Measurements from ENCODE around the gene UGT1A5.
"Not testable (repeated sequence)": the region's sequence is repeated elsewhere in the genome, so short reads cannot be mapped to it uniquely, and the experiment has no call there.

Gene UGT1A5

DNA sequence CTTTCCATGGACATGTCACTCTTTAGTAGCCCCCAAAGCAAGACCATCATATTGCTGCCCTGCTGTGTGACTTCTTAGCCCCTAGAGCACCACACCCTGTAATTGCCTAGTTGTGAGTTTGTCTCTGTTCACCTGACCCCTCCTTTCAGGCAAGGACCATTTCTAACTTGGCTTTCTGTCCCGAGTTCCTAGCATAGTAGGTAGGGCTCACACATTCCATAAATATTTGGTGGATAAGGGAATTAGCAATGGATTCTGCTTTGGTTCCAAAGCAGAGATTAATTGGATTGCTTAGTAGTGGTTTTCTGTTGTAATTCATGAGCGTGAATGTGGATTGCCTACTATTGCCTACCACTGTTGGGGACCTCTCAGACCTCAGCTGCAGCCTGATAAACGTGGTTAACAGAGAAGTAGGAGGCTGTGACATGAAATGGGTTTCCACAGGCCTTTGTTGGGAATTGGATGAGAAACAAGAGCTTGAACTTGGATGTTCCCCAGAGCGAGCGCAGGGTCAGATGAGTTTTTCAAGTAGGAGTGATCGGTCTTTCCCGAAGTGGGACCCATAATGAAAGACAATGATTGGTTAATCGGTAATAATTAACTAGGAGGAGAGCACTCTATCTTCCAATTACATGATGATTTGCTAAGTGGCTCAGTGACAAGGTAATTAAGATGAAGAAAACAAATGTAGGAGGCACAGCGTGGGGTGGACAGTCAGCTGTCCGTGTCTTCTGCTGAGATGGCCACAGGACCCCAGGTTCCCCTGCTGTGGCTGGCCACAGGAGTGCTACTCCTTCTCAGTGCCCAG, 34.0 kb downstream of the UGT1A5 start:
- no peak for FAIRE-seq

DNA sequence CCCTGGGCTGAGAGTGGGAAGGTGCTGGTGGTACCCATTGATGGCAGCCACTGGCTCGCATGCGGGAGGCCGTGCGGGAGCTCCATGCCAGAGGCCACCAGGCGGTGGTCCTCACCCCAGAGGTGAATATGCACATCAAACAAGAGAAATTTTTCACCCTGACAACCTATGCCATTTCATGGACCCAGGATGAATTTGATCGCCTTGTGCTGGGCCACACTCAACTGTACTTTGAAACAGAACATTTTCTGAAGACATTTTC, 34.5 kb downstream of the UGT1A5 start:
- no peak for FAIRE-seq

GRCh38 chr2:233750689-233751088, 38.0 kb downstream of the UGT1A5 start:
- not testable (repeated sequence) for FAIRE-seq

DNA sequence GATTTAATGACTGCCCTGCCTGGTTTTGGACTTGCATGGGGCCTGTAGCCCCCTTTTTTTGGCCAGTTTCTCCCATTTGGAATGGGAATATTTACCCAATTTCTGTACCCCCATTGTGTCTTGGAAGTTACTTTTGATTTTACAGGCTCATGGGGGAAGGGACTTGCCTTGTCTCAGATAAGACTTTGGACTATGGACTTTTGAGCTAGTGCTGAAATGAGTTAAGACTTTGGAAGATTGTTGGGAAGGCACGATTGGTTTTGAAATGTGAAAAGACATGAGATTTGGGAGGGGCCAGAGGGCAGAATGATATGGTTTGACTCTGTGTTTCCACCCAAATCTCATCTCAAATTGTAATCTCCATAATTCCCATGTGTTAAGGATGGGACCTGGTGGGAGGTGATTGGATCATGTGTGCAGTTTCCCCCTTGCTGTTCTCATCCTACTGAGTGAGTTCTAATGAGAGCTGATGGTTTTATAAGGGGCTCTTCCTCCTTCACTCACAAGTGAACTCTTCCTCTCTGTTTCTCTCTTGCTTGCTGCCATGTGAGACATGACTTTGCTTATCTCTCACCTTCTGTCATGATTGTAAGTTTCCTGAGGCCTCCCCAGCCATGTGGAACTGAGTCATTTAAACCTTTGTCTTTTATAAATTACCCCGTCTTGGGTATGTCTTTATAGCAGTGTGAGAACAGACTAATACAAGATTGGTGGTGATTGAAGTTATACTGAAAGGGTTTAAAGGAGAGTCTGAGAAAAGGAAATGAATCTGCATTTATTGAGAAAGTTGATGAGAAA, 38.7 kb downstream of the UGT1A5 start:
- FAIRE-seq, result not testable (repeated sequence)

DNA sequence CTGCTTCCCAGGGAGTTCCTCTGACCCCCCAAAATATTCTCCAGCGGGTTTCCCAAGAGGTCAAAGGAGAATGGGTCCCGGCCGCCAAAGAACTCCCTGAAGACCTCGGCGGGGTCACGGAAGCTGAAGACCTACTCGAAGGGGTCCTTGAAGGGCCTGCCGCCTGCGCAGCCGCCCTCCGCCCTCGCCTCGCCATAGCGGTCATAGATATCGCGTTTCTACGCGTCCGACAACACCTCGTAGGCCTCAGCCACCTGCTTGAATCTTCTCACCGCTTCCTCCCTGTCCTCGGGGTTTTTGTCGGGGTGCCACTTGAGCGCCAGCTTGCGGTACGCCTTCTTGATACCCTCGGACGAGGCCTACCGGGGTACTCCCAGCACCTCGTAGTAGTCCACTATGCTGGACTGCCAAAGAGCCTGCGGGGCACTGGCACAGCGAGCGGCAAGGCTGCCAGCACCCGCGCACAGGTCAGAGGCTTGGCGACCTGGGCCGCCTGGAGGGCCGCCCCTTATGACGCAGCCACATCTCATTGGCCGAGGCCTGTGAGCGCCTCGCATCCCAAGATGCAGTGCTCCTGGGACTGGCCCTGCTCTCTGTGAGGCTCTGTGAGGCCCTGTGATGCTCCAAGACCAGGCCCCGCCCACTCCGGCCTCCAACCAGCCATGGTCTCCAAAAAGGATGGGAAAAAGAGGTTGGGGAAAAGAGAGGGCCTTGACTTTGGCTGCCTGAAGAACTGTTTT, 42.3 kb downstream of the UGT1A5 start:
- FAIRE-seq, result no peak

- no peak for FAIRE-seq
Measured at GRCh38 chr2:233756429-233757081, 43.8 kb downstream of the UGT1A5 start.

- FAIRE-seq, result no peak
Measured at GRCh38 chr2:233758141-233758540, 45.4 kb downstream of the UGT1A5 start.

- no peak for FAIRE-seq
Measured at GRCh38 chr2:233758849-233759248, 46.1 kb downstream of the UGT1A5 start.

DNA sequence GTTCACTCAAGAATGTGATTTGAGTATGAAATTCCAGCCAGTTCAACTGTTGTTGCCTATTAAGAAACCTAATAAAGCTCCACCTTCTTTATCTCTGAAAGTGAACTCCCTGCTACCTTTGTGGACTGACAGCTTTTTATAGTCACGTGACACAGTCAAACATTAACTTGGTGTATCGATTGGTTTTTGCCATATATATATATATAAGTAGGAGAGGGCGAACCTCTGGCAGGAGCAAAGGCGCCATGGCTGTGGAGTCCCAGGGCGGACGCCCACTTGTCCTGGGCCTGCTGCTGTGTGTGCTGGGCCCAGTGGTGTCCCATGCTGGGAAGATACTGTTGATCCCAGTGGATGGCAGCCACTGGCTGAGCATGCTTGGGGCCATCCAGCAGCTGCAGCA, 47.3 kb downstream of the UGT1A5 start, which contains the start of gene UGT1A1:
TSS of gene UGT1A1 (plus strand) at position 228 of the 400 bp plus-strand sequence. CDS start at position 246, 18 bp downstream.
- FAIRE-seq, result no peak

DNA sequence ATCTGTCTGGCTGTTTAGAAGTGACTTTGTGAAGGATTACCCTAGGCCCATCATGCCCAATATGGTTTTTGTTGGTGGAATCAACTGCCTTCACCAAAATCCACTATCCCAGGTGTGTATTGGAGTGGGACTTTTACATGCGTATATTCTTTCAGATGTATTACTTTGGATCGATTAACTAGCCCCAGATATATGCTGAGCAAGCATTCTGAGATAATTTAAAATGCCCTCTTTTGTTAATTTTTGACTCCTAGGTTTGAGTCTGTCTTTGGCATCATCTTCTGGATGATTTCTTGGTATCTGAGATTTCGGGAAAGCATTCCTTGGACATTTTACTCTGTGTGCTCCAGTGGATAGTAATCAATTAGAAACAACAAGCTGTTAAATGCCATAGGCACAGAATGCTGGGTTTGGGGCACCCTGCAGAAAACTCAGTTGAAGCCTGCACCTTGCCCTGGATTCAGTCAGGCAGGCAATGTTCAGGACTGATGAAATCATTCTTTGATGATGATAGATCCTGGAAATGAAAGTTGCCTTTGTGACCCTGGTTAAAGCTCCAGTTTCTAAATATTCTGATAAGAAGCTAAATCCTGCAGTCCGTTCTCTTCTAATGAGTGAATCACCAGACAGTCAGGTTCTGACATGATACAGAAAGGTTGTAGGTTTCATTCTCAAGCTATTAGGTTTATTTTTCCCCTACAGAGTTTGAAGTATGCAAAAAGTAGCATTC, 48.5 kb downstream of the UGT1A5 start:
- FAIRE-seq, result no peak

DNA sequence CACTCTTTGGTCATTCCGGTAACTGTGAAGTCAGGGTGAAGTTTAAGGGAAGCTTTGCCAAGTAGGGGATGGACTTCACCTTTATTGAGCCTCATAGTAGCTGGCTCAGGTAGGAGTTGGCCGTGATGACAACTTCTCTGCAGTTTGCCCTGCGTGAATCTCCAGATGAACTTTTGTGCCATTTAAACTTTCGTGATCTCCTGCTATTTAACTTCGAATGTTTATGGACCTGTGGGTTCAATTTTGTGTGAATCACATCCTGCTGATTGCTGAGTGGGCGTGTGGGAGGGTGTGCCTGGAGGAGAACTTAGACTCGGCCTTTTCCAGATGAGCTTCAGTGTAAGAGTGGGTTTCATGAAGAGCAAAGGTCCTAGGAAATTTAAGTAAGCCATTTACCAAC, 51.6 kb downstream of the UGT1A5 start:
- FAIRE-seq, result no peak

DNA sequence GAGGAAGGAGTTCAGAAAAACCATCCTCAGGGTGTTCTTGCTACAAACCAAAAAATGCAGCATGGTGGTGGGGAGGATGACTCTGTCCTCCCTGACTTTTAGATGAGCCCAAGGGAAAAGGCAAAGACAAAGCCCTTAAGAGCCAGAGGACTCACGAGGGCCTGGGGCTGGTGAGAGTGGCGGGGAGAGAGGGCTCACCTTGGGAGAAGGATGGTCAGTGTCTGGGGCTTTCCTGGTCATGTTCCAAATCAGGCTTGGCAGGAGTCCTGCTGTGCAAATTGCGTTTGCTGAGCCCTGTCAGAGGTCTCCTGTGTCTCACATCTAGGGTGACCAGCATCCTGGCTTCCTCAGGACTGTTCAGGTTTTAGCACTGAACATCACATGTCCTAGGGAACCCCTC, 52.1 kb downstream of the UGT1A5 start:
- no peak for FAIRE-seq

DNA sequence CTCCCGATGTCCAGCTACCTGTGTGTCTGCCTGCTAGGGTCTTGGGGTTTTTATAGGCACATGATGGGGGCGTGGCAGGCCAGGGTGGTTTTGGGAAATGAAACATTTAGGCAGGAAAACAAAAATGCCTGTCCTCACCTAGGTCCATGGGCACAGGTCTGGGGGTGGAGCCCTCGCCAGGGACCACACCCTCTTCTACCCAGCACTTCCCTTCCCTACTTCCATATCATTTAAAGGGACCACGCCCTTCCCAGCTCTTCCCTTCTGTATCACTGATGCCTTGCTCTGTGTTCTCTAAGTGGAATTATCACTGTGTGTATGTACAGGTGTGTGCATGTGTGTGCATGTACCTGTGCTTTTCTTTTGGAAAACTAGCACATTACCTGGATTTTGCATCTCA, 53.7 kb downstream of the UGT1A5 start:
- FAIRE-seq, result no peak

- FAIRE-seq, result no peak
Measured at GRCh38 chr2:233768076-233768475, 55.4 kb downstream of the UGT1A5 start.

DNA sequence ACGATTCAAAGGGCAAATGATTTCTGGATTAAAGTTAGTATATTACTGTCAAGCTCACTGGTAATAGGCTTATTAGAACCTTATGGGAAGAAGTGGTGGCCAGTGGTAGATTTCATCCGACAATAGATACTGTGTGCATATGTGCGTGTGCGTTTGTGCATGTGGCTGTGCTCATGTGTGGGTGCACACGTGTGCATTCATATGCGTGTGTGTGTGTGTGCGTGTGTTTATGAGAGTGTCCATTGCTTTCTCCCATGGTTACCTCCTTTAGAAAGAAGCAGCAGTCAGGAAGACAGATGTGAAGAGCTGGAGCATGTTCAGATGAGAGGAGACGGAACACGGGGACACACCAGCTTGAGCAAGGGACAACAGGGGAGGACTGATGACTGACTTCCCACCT, 56.6 kb downstream of the UGT1A5 start:
- no peak for FAIRE-seq

DNA sequence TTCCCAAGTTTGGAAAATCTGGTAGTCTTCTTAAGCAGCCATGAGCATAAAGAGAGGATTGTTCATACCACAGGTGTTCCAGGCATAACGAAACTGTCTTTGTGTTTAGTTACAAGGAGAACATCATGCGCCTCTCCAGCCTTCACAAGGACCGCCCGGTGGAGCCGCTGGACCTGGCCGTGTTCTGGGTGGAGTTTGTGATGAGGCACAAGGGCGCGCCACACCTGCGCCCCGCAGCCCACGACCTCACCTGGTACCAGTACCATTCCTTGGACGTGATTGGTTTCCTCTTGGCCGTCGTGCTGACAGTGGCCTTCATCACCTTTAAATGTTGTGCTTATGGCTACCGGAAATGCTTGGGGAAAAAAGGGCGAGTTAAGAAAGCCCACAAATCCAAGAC, 59.4 kb downstream of the UGT1A5 start:
- no peak for FAIRE-seq

DNA sequence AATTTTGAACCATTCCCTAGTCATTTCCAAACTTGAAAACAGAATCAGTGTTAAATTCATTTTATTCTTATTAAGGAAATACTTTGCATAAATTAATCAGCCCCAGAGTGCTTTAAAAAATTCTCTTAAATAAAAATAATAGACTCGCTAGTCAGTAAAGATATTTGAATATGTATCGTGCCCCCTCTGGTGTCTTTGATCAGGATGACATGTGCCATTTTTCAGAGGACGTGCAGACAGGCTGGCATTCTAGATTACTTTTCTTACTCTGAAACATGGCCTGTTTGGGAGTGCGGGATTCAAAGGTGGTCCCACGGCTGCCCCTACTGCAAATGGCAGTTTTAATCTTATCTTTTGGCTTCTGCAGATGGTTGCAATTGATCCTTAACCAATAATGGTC, 59.9 kb downstream of the UGT1A5 start:
- FAIRE-seq, result no peak

GRCh38 chr2:233773854-233774253, 61.1 kb downstream of the UGT1A5 start:
- FAIRE-seq, result no peak

GRCh38 chr2:233775414-233775813, 62.7 kb downstream of the UGT1A5 start:
- no peak for FAIRE-seq

DNA sequence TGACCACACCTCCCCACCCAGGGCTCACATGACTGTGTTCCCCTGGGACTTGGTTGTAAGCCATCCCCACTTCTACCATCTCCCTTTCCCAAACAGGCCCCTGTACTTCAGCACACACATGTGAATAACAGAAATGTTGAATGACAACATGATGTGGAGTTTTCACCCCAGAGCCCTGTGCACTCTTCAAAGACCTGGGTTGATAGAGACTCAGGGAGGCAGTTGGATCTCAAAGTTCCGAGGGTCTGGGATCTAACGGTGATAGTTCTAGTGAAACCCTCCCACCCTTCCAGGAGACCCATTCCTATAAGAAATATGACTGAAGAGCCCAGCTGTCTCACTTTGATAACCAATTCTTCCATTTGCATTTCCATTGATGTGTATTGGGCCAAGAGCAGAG, 65.3 kb downstream of the UGT1A5 start, which contains the start of gene MROH2A:
TSS of gene MROH2A (plus strand) at position 301 of the 400 bp plus-strand sequence. CDS start 1,029 bp downstream, outside the sequence.
- FAIRE-seq, result no peak

DNA sequence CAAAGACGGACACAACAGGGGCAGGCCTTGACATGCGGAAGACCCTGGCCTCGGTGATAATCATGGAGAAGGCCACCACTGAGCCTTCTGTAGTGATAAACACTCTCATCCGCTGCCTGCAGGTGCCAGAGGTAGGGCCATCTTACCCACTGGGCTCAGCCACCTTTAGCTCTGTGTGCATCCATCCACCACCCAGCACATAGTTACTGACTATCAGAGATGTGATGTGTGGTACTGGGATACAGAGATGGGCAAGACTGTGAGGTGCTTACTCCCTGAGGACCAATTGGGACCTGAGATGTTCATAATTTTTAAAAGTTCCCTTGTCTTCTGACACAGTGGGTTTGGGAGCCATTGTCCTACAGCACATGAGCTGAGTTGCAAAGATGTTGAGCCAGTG, 67.0 kb downstream of the UGT1A5 start:
- FAIRE-seq, result no peak

DNA sequence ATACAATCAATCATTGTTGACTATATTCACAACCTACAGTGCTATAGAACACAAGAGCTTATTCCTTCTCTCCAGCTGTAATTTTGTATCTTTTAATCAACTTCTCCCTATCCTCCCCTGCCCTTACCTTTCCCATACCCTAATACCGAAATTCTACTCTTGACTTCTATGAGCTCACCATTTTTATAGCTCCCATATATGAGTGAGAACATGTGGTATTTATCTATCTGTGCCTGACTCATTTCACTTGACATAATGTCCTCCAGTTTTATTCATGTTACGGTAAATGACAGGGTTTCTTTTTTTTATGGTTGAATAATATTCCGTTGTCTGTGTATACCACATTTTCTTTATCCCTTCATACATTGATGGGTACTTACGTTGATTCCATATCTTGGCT, 68.1 kb downstream of the UGT1A5 start:
- FAIRE-seq, result no peak
